H9 (cell line): ENCODE results near the gene IFT172. TPM values are rescaled to one million over a fixed set of nuclear protein-coding genes. Genes with fewer than 3 reads are reported as not detected.

ENCODE experiments used
- DNase-seq: peaks from one replicate; pipeline ENCODE4 v3.0.0-alpha.2; 2017
- H2AFZ ChIP-seq: one replicate; pipeline ENCODE4 v1.6.1; 2013; ENCODE audit warnings: mild to moderate bottlenecking, low read length, control low read depth, moderate library complexity
- H2AK5ac ChIP-seq: 2 replicates; pipeline ENCODE4 v1.6.1; 2013; ENCODE audit warnings: low read length, control low read depth, mixed read lengths; ENCODE audit not compliant: insufficient read length
- H2BK120ac ChIP-seq: one replicate; pipeline ENCODE4 v1.6.1; 2013; ENCODE audit warnings: low read depth, mild to moderate bottlenecking, low read length, control low read depth, inconsistent platforms; ENCODE audit not compliant: poor library complexity, severe bottlenecking
- H2BK12ac ChIP-seq: 2 replicates; pipeline ENCODE4 v1.6.1; 2013; ENCODE audit warnings: low read length, control low read depth, mixed read lengths, low read depth; ENCODE audit not compliant: insufficient read length
- H2BK15ac ChIP-seq: 2 replicates; pipeline ENCODE4 v1.6.1; 2013; ENCODE audit warnings: low read depth, low read length, control low read depth
- H2BK20ac ChIP-seq: one replicate; pipeline ENCODE4 v1.6.1; 2013; ENCODE audit warnings: low read depth, mild to moderate bottlenecking, low read length, control low read depth, inconsistent platforms; ENCODE audit not compliant: poor library complexity, severe bottlenecking
- H2BK5ac ChIP-seq: 2 replicates; pipeline ENCODE4 v1.6.1; 2013; ENCODE audit warnings: low read length, control low read depth, mixed read lengths; ENCODE audit not compliant: insufficient read length
- H3K14ac ChIP-seq: 2 replicates; pipeline ENCODE4 v1.6.1; 2013; ENCODE audit warnings: low read length, control low read depth; ENCODE audit not compliant: insufficient read depth
- H3K18ac ChIP-seq: 2 replicates; pipeline ENCODE4 v1.6.1; 2013; ENCODE audit warnings: low read depth, mild to moderate bottlenecking, mixed read lengths, low read length, control low read depth; ENCODE audit not compliant: insufficient read length
- H3K23ac ChIP-seq: 2 replicates; pipeline ENCODE4 v1.6.1; 2013; ENCODE audit warnings: low read length, control low read depth, mixed read lengths, low read depth; ENCODE audit not compliant: insufficient read length
- H3K23me2 ChIP-seq: 2 replicates; pipeline ENCODE4 v1.6.1; 2013; ENCODE audit warnings: low read depth, mild to moderate bottlenecking, mixed read lengths, low read length, control low read depth; ENCODE audit not compliant: insufficient read length, poor library complexity, severe bottlenecking
- H3K27ac ChIP-seq: 2 replicates; pipeline ENCODE4 v1.5.1; 2013; ENCODE audit warnings: low read length, control low read depth, mixed read lengths, low read depth; ENCODE audit not compliant: insufficient read length
- H3K27me3 ChIP-seq: 2 replicates; pipeline ENCODE4 v1.6.1; 2013; ENCODE audit warnings: low read length, control low read depth, inconsistent platforms; ENCODE audit not compliant: insufficient read depth
- H3K4ac ChIP-seq: 2 replicates; pipeline ENCODE4 v1.6.1; 2013; ENCODE audit warnings: low read depth, mild to moderate bottlenecking, control low read depth, inconsistent platforms, low read length, moderate library complexity
- H3K4me1 ChIP-seq: 2 replicates; pipeline ENCODE4 v1.6.1; 2013; ENCODE audit warnings: low read length, control low read depth, inconsistent platforms; ENCODE audit not compliant: insufficient read depth
- H3K4me2 ChIP-seq: 2 replicates; pipeline ENCODE4 v1.6.1; 2013; ENCODE audit warnings: low read length, control low read depth, mixed read lengths; ENCODE audit not compliant: insufficient read length, insufficient read depth
- H3K56ac ChIP-seq: 2 replicates; pipeline ENCODE4 v1.6.1; 2013; ENCODE audit warnings: low read depth, mild to moderate bottlenecking, mixed read lengths, low read length, control low read depth; ENCODE audit not compliant: insufficient read length
- H3K79me1 ChIP-seq: 2 replicates; pipeline ENCODE4 v1.6.1; 2013; ENCODE audit warnings: low read depth, mild to moderate bottlenecking, moderate library complexity, low read length, control low read depth, inconsistent platforms; ENCODE audit not compliant: insufficient read depth, poor library complexity, severe bottlenecking
- H3K79me2 ChIP-seq: 2 replicates; pipeline ENCODE4 v1.6.1; 2013; ENCODE audit warnings: low read length, control low read depth, inconsistent platforms; ENCODE audit not compliant: insufficient read depth
- H3K9ac ChIP-seq: 2 replicates; pipeline ENCODE4 v1.6.1; 2013; ENCODE audit warnings: low read length, control low read depth, mixed read lengths; ENCODE audit not compliant: insufficient read length; ENCODE audit errors: extremely low read depth
- H3K9me3 ChIP-seq: one replicate; pipeline ENCODE4 v1.6.1; 2013; ENCODE audit warnings: low read depth, low read length, inconsistent platforms; ENCODE audit not compliant: control insufficient read depth
- H3T11ph ChIP-seq: one replicate; pipeline ENCODE4 v1.6.1; 2013; ENCODE audit warnings: mild to moderate bottlenecking, low read length, control low read depth, inconsistent platforms
- H4K20me1 ChIP-seq: one replicate; pipeline ENCODE4 v1.6.1; 2013; ENCODE audit not compliant: control insufficient read depth, insufficient read length, insufficient read depth
- H4K5ac ChIP-seq: 2 replicates; pipeline ENCODE4 v1.6.1; 2013; ENCODE audit warnings: low read depth, mild to moderate bottlenecking, mixed read lengths, low read length, control low read depth; ENCODE audit not compliant: insufficient read length
- H4K8ac ChIP-seq: replicated peaks from 2 replicates; pipeline ENCODE4 v1.6.1; 2013; ENCODE audit warnings: low read length, control low read depth, mixed read lengths, low read depth; ENCODE audit not compliant: insufficient read length
- H4K91ac ChIP-seq: 2 replicates; pipeline ENCODE4 v1.6.1; 2013; ENCODE audit warnings: low read depth, mild to moderate bottlenecking, moderate library complexity, mixed read lengths, low read length, control low read depth; ENCODE audit not compliant: insufficient read length
- H3K27ac Mint-ChIP-seq, 3 experiments: 2 replicates in 2 of 3; 3 replicates in 1 of 3; pipeline ENCODE4 v1.8.0; 2020 to 2021; ENCODE audit warnings: mixed read lengths in 3 of 3, mild to moderate bottlenecking in 1 of 3, moderate library complexity in 1 of 3
- H3K27me3 Mint-ChIP-seq: 2 replicates; pipeline ENCODE4 v1.8.0; 2021; ENCODE audit warnings: low read depth, mild to moderate bottlenecking, moderate library complexity, mixed read lengths
- H3K36me3 Mint-ChIP-seq, 3 experiments: 2 replicates in 2 of 3; 3 replicates in 1 of 3; pipeline ENCODE4 v1.8.0; 2020 to 2021; ENCODE audit warnings: low read depth in 3 of 3, mixed read lengths in 3 of 3; ENCODE audit not compliant: insufficient read depth in 1 of 3
- H3K4me1 Mint-ChIP-seq, 2 experiments: 2 replicates each; pipeline ENCODE4 v1.8.0; 2020; ENCODE audit warnings: mixed read lengths in 2 of 2
- H3K4me3 Mint-ChIP-seq, 2 experiments: 2 replicates in 1 of 2; 3 replicates in 1 of 2; pipeline ENCODE4 v1.8.0; 2020 to 2021; ENCODE audit warnings: mild to moderate bottlenecking in 2 of 2, mixed read lengths in 2 of 2, moderate library complexity in 1 of 2
- H3K9me3 Mint-ChIP-seq, 2 experiments: 2 replicates in 1 of 2; 3 replicates in 1 of 2; pipeline ENCODE4 v1.8.0; 2020; ENCODE audit warnings: mild to moderate bottlenecking in 2 of 2, mixed read lengths in 2 of 2, moderate library complexity in 1 of 2
- whole genome bisulfite sequencing: extraction: QIAGEN DNeasy Blood & Tissue Kit; methylation state at CpG from one replicate; pipeline ENCODE4 v1.1.7; 2013; ENCODE audit warnings: missing lambda C conversion rate, low lambda C conversion rate, mixed read lengths; ENCODE audit not compliant: insufficient read length; ENCODE audit errors: extremely low coverage; 5-methylcytosine and 5-hydroxymethylcytosine counted together
- total RNA-seq: library from RNA; stranded (reverse); gene quantifications from 2 replicates; pipeline ENCODE4 v1.2.1, GENCODE V29; 2021
- TF ChIP-seq, protein P1 (sequence below): fragments of 200-600 bp; sonication (generic); conservative IDR thresholded peaks from 3 replicates; pipeline ENCODE4 v1.8.0; 2021; ENCODE audit warnings: antibody characterized with exemption, mild to moderate bottlenecking

IFT172 gene
- total RNA-seq, 1 experiment from 2014 or later: 15.5 TPM

GRCh38 chr2:27493948-27494283 is 4.4 kb upstream of the IFT172 start:
- H2BK15ac ChIP-seq: no peak overlapping the region
- no peak overlapping the region for H4K8ac ChIP-seq
- no peak overlapping the region for H3K18ac ChIP-seq
- H3K4me2 ChIP-seq: peak overlapping the region; percentile 54
- no peak overlapping the region for H2BK5ac ChIP-seq
- no peaks in the 10 kb centered on the region; the same call in 1 of the 2 replicates for H3K4me1 ChIP-seq
- Mint-ChIP-seq H3K27me3 (peaks cover 49% of the 10 kb centered on the region), H3K9me3 (no peaks in the 10 kb centered on the region), H3K36me3 (peaks cover 2 to 16% (median 10%) of the 10 kb centered on the region in 3 experiments), H3K27ac (no peak overlapping the region), H3K4me3 (peak overlapping the region; percentile 74 to 83), H3K4me1 (peaks cover 26 to 32% of the 10 kb centered on the region in 2 experiments)
- H3T11ph ChIP-seq: no peak overlapping the region
- H2AFZ ChIP-seq: no peak overlapping the region
- H4K5ac ChIP-seq: no peak overlapping the region
- no peak overlapping the region for H2BK12ac ChIP-seq
- TF ChIP-seq, protein P1, sequence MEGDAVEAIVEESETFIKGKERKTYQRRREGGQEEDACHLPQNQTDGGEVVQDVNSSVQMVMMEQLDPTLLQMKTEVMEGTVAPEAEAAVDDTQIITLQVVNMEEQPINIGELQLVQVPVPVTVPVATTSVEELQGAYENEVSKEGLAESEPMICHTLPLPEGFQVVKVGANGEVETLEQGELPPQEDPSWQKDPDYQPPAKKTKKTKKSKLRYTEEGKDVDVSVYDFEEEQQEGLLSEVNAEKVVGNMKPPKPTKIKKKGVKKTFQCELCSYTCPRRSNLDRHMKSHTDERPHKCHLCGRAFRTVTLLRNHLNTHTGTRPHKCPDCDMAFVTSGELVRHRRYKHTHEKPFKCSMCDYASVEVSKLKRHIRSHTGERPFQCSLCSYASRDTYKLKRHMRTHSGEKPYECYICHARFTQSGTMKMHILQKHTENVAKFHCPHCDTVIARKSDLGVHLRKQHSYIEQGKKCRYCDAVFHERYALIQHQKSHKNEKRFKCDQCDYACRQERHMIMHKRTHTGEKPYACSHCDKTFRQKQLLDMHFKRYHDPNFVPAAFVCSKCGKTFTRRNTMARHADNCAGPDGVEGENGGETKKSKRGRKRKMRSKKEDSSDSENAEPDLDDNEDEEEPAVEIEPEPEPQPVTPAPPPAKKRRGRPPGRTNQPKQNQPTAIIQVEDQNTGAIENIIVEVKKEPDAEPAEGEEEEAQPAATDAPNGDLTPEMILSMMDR: no peak
- no peak overlapping the region for H3K23ac ChIP-seq
- no peak overlapping the region for H3K14ac ChIP-seq
- H3K79me2 ChIP-seq: no peaks in the 10 kb centered on the region
- H2AK5ac ChIP-seq: no peak overlapping the region
- H3K9ac ChIP-seq: no peak overlapping the region
- no peak overlapping the region for H4K91ac ChIP-seq
- no peak overlapping the region for H3K27ac ChIP-seq
- H2BK120ac ChIP-seq: no peak overlapping the region
- peaks cover 8% of the 10 kb centered on the region for H3K23me2 ChIP-seq
- no peak overlapping the region for H2BK20ac ChIP-seq
- H3K79me1 ChIP-seq: no peaks in the 10 kb centered on the region
- no peak overlapping the region for H3K4ac ChIP-seq
- H3K56ac ChIP-seq: no peak overlapping the region
- no peak for DNase-seq
- H4K20me1 ChIP-seq: no peaks in the 10 kb centered on the region
- no CpG with 5 or more reads among the region's 13 CpGs for WGBS
- no peaks in the 10 kb centered on the region for H3K9me3 ChIP-seq
- no peaks in the 10 kb centered on the region; the same call in 1 of the 2 replicates for H3K27me3 ChIP-seq
